ENCODE data around the gene TNFRSF19. TPM values are rescaled to one million over a fixed set of nuclear protein-coding genes. Genes with fewer than 3 reads are reported as not detected.

Gene TNFRSF19
- total and polyA plus RNA-seq, 4 donors = 0.27 to 2.8 (median 0.91) TPM

GRCh38 chr13:23667750-23668149 lies 97.5 kb downstream of the TNFRSF19 start:
- no peak overlapping the region for H3K27ac ChIP-seq (ENCODE audit: low read depth in 1 of 2, low read length in 2 of 2)
- no peak for DNase-seq (ENCODE audit: low spot score)
- TF ChIP-seq HNF4G (IDR thresholded peaks at IDR 0.05) (no peak), FOXA2 (IDR thresholded peaks at IDR 0.05) (no peak), NR2F2 (IDR thresholded peaks at IDR 0.05) (no peak), YY1 (IDR thresholded peaks at IDR 0.05) (no peak), GABPA (IDR thresholded peaks at IDR 0.05 in 1 of 2, conservative IDR thresholded peaks at IDR 0.05 in 1 of 2) (no peak), JUND (IDR thresholded peaks at IDR 0.05) (no peak), CTCF (IDR thresholded peaks at IDR 0.05; ENCODE audit: low read depth, low read length, missing input control) (no peak), RAD21 (IDR thresholded peaks at IDR 0.05) (no peak), TAF1 (conservative IDR thresholded peaks at IDR 0.05) (no peak), HNF4A (conservative IDR thresholded peaks at IDR 0.05) (no peak), SP1 (IDR thresholded peaks at IDR 0.05) (no peak), RXRA (IDR thresholded peaks at IDR 0.05) (no peak), ZBTB33 (IDR thresholded peaks at IDR 0.05) (no peak), EGR1 (IDR thresholded peaks at IDR 0.05; ENCODE audit: low read depth in 2 of 2) (no peak)
- TF ChIP-seq, protein P1, sequence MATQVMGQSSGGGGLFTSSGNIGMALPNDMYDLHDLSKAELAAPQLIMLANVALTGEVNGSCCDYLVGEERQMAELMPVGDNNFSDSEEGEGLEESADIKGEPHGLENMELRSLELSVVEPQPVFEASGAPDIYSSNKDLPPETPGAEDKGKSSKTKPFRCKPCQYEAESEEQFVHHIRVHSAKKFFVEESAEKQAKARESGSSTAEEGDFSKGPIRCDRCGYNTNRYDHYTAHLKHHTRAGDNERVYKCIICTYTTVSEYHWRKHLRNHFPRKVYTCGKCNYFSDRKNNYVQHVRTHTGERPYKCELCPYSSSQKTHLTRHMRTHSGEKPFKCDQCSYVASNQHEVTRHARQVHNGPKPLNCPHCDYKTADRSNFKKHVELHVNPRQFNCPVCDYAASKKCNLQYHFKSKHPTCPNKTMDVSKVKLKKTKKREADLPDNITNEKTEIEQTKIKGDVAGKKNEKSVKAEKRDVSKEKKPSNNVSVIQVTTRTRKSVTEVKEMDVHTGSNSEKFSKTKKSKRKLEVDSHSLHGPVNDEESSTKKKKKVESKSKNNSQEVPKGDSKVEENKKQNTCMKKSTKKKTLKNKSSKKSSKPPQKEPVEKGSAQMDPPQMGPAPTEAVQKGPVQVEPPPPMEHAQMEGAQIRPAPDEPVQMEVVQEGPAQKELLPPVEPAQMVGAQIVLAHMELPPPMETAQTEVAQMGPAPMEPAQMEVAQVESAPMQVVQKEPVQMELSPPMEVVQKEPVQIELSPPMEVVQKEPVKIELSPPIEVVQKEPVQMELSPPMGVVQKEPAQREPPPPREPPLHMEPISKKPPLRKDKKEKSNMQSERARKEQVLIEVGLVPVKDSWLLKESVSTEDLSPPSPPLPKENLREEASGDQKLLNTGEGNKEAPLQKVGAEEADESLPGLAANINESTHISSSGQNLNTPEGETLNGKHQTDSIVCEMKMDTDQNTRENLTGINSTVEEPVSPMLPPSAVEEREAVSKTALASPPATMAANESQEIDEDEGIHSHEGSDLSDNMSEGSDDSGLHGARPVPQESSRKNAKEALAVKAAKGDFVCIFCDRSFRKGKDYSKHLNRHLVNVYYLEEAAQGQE (IDR thresholded peaks at IDR 0.05) = no peak
- TF ChIP-seq, protein P2, sequence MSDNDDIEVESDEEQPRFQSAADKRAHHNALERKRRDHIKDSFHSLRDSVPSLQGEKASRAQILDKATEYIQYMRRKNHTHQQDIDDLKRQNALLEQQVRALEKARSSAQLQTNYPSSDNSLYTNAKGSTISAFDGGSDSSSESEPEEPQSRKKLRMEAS (IDR thresholded peaks at IDR 0.05) = no peak
- TF ChIP-seq, protein P3, sequence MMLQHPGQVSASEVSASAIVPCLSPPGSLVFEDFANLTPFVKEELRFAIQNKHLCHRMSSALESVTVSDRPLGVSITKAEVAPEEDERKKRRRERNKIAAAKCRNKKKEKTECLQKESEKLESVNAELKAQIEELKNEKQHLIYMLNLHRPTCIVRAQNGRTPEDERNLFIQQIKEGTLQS (IDR thresholded peaks at IDR 0.05) = no peak
- H3K4me1 ChIP-seq (ENCODE audit: control insufficient read depth in 4 of 4, insufficient read depth in 4 of 4, low read length in 3 of 4) = no peaks in the 10 kb centered on the region
- no peaks in the 10 kb centered on the region for H3K36me3 ChIP-seq (ENCODE audit: control insufficient read depth in 4 of 4, insufficient read depth in 3 of 4, low read depth in 1 of 4, low read length in 3 of 4)
- no peaks in the 10 kb centered on the region for H3K9me3 ChIP-seq (ENCODE audit: control insufficient read depth in 4 of 4, low read length in 3 of 4)
- H3K27me3 ChIP-seq (ENCODE audit: control insufficient read depth in 4 of 4, insufficient read depth in 4 of 4, low read length in 3 of 4) = no peaks in the 10 kb centered on the region
- no peak overlapping the region for H3K9ac ChIP-seq (ENCODE audit: low read depth in 1 of 2, low read length in 2 of 2)
- no peak overlapping the region for H3K4me3 ChIP-seq (ENCODE audit: low read depth in 1 of 3, low read length in 3 of 3)
- WGBS = 95% methylated on average over 6 of the region's 6 CpGs

DNA sequence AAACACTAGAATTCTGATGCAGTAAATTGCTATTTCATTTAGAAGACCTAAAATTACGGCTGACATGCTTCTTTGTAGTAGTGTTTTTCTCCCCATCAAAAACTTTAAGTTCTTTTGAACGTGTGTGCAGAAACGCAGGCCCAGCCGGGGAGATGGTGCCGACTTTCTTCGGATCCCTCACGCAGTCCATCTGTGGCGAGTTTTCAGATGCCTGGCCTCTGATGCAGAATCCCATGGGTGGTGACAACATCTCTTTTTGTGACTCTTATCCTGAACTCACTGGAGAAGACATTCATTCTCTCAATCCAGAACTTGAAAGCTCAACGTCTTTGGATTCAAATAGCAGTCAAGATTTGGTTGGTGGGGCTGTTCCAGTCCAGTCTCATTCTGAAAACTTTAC lies 98.3 kb downstream of the TNFRSF19 start:
- no peaks in the 10 kb centered on the region for H3K4me1 ChIP-seq (ENCODE audit: control insufficient read depth in 4 of 4, insufficient read depth in 4 of 4, low read length in 3 of 4)
- H3K4me3 ChIP-seq (ENCODE audit: low read depth in 1 of 3, low read length in 3 of 3) = no peak overlapping the region
- TF ChIP-seq FOXA2 (IDR thresholded peaks at IDR 0.05) (no peak), ZBTB33 (IDR thresholded peaks at IDR 0.05) (no peak), TAF1 (conservative IDR thresholded peaks at IDR 0.05) (no peak)
- TF ChIP-seq, protein P1 (IDR thresholded peaks at IDR 0.05) = no peak
- TF ChIP-seq, protein P3 (IDR thresholded peaks at IDR 0.05) = no peak

More for the DNA sequence above, 98.3 kb downstream of the TNFRSF19 start:
- Histone ChIP-seq H3K9ac (ENCODE audit: low read depth in 1 of 2, low read length in 2 of 2) (no peak overlapping the region), H3K9me3 (ENCODE audit: control insufficient read depth in 4 of 4, low read length in 3 of 4) (no peaks in the 10 kb centered on the region), H3K36me3 (ENCODE audit: control insufficient read depth in 4 of 4, insufficient read depth in 3 of 4, low read depth in 1 of 4, low read length in 3 of 4) (no peaks in the 10 kb centered on the region), H3K27ac (ENCODE audit: low read depth in 1 of 2, low read length in 2 of 2) (no peak overlapping the region), H3K27me3 (ENCODE audit: control insufficient read depth in 4 of 4, insufficient read depth in 4 of 4, low read length in 3 of 4) (no peaks in the 10 kb centered on the region)
- no peak for DNase-seq (ENCODE audit: low spot score)
- WGBS = 91% methylated on average over 9 of the region's 9 CpGs

All from liver (tissue), 9 donors.